Measurements from ENCODE around the gene LHFPL3.

DNA sequence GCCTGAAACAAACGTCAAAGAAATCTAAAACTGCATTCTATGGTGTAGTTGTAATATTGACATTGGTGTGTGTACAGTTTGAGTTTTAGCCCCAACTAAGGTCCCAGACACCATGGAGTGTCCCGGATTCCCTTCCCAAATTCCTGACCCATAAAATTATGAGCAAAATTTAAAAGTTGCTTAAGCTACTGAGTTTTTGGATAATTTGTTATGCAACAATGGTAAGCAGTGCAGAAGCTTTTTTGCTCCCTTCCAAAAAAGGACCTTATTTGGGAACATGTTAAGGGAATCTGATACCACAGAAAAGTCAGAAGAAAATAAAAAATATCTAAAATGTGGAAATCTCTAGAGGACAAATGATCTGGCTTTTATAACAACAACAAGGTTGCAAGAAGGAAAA, 622.4 kb downstream of the LHFPL3 start:
- TF ChIP-seq, protein P1, sequence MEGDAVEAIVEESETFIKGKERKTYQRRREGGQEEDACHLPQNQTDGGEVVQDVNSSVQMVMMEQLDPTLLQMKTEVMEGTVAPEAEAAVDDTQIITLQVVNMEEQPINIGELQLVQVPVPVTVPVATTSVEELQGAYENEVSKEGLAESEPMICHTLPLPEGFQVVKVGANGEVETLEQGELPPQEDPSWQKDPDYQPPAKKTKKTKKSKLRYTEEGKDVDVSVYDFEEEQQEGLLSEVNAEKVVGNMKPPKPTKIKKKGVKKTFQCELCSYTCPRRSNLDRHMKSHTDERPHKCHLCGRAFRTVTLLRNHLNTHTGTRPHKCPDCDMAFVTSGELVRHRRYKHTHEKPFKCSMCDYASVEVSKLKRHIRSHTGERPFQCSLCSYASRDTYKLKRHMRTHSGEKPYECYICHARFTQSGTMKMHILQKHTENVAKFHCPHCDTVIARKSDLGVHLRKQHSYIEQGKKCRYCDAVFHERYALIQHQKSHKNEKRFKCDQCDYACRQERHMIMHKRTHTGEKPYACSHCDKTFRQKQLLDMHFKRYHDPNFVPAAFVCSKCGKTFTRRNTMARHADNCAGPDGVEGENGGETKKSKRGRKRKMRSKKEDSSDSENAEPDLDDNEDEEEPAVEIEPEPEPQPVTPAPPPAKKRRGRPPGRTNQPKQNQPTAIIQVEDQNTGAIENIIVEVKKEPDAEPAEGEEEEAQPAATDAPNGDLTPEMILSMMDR (conservative IDR thresholded peaks at IDR 0.05; ENCODE audit: low read length): no peak
- no peak for TF ChIP-seq EZH2phosphoT487 (IDR thresholded peaks at IDR 0.05; ENCODE audit: borderline replicate concordance, low read depth, low read length)

All from OCI-LY7 (cell line).